Liver (tissue), 3 donors: Measurements from ENCODE around the gene LNX1.

ENCODE experiments used
- ATF3 ChIP-seq: IDR thresholded peaks from 2 replicates; pipeline ENCODE4 v1.6.1; 2016; ENCODE audit warnings: antibody characterized with exemption
- EGR1 ChIP-seq, 2 donors: IDR thresholded peaks; 2 replicates each; pipeline ENCODE4 v1.6.1; 2016 to 2018; ENCODE audit warnings: antibody characterized with exemption in 2 of 2, low read depth in 2 of 2
- GABPA ChIP-seq, 2 donors: IDR thresholded peaks in 1 of 2; conservative IDR thresholded peaks in 1 of 2; 2 replicates each; pipeline ENCODE4 v1.6.1; 2016; ENCODE audit warnings: antibody characterized with exemption in 2 of 2, mild to moderate bottlenecking in 1 of 2, moderate library complexity in 1 of 2
- JUND ChIP-seq, 2 donors: IDR thresholded peaks; 2 replicates each; pipeline ENCODE4 v1.6.1; 2016; ENCODE audit warnings: antibody characterized with exemption in 2 of 2
- MAX ChIP-seq: IDR thresholded peaks from 2 replicates; pipeline ENCODE4 v1.6.1; 2016; ENCODE audit warnings: antibody characterized with exemption
- NR2F2 ChIP-seq: IDR thresholded peaks from 2 replicates; pipeline ENCODE4 v1.6.1; 2016; ENCODE audit warnings: antibody characterized with exemption
- RAD21 ChIP-seq, 2 donors: IDR thresholded peaks; 2 replicates each; pipeline ENCODE4 v1.6.1; 2016; ENCODE audit warnings: antibody characterized with exemption in 2 of 2, mild to moderate bottlenecking in 2 of 2
- SP1 ChIP-seq: IDR thresholded peaks from 2 replicates; pipeline ENCODE4 v1.6.1; 2018; ENCODE audit warnings: antibody characterized with exemption, mild to moderate bottlenecking
- TAF1 ChIP-seq: conservative IDR thresholded peaks from 2 replicates; pipeline ENCODE4 v1.6.1; 2016; ENCODE audit warnings: antibody characterized with exemption, mild to moderate bottlenecking
- YY1 ChIP-seq: IDR thresholded peaks from 2 replicates; pipeline ENCODE4 v1.6.1; 2016; ENCODE audit warnings: antibody characterized with exemption, mild to moderate bottlenecking
- TF ChIP-seq, protein P1 (sequence below): fragments of 150-350 bp; IDR thresholded peaks from 2 replicates; pipeline ENCODE4 v1.5.1; 2017; ENCODE audit warnings: improper control_type of control experiment, low read depth, low read length; ENCODE audit not compliant: missing input control
- TF ChIP-seq, protein P2 (sequence below): IDR thresholded peaks from 2 replicates; pipeline ENCODE4 v1.6.1; 2016; ENCODE audit warnings: antibody characterized with exemption, mild to moderate bottlenecking
- donor health status: healthy.
- donor health status: healthy.

- TF ChIP-seq, protein P1, sequence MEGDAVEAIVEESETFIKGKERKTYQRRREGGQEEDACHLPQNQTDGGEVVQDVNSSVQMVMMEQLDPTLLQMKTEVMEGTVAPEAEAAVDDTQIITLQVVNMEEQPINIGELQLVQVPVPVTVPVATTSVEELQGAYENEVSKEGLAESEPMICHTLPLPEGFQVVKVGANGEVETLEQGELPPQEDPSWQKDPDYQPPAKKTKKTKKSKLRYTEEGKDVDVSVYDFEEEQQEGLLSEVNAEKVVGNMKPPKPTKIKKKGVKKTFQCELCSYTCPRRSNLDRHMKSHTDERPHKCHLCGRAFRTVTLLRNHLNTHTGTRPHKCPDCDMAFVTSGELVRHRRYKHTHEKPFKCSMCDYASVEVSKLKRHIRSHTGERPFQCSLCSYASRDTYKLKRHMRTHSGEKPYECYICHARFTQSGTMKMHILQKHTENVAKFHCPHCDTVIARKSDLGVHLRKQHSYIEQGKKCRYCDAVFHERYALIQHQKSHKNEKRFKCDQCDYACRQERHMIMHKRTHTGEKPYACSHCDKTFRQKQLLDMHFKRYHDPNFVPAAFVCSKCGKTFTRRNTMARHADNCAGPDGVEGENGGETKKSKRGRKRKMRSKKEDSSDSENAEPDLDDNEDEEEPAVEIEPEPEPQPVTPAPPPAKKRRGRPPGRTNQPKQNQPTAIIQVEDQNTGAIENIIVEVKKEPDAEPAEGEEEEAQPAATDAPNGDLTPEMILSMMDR, result no peak
- TF ChIP-seq ATF3 (no peak), MAX (no peak), SP1 (no peak), RAD21 (IDR thresholded peaks at IDR 0.05) (no peak), TAF1 (no peak), JUND (IDR thresholded peaks at IDR 0.05) (no peak), YY1 (no peak), NR2F2 (no peak), GABPA (IDR thresholded peaks at IDR 0.05 in 1 of 2, conservative IDR thresholded peaks at IDR 0.05 in 1 of 2) (no peak), EGR1 (IDR thresholded peaks at IDR 0.05; ENCODE audit: low read depth in 2 of 2) (no peak)
- TF ChIP-seq, protein P2, sequence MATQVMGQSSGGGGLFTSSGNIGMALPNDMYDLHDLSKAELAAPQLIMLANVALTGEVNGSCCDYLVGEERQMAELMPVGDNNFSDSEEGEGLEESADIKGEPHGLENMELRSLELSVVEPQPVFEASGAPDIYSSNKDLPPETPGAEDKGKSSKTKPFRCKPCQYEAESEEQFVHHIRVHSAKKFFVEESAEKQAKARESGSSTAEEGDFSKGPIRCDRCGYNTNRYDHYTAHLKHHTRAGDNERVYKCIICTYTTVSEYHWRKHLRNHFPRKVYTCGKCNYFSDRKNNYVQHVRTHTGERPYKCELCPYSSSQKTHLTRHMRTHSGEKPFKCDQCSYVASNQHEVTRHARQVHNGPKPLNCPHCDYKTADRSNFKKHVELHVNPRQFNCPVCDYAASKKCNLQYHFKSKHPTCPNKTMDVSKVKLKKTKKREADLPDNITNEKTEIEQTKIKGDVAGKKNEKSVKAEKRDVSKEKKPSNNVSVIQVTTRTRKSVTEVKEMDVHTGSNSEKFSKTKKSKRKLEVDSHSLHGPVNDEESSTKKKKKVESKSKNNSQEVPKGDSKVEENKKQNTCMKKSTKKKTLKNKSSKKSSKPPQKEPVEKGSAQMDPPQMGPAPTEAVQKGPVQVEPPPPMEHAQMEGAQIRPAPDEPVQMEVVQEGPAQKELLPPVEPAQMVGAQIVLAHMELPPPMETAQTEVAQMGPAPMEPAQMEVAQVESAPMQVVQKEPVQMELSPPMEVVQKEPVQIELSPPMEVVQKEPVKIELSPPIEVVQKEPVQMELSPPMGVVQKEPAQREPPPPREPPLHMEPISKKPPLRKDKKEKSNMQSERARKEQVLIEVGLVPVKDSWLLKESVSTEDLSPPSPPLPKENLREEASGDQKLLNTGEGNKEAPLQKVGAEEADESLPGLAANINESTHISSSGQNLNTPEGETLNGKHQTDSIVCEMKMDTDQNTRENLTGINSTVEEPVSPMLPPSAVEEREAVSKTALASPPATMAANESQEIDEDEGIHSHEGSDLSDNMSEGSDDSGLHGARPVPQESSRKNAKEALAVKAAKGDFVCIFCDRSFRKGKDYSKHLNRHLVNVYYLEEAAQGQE, result no peak
Observed at GRCh38 chr4:53529025-53529424, 62.3 kb downstream of the LNX1 start.
